HG03342 (cell line): ENCODE measurements around the gene SLC1A4.
"Not testable (repeated sequence)": the region's sequence is repeated elsewhere in the genome, so short reads cannot be mapped to it uniquely, and the experiment has no call there.

Source experiments
- ATAC-seq: cut with Tn5 transposase; IDR thresholded peaks from one replicate; pipeline ENCODE4 v1.9.1; 2021; ENCODE audit warnings: mild to moderate bottlenecking, moderate library complexity; ENCODE audit not compliant: unreplicated experiment

Gene SLC1A4

GRCh38 chr2:64989982-64990614 lies 899 bp downstream of the SLC1A4 start:
- ATAC-seq, result no peak

- no peak for ATAC-seq
Measured at GRCh38 chr2:64990876-64991275, 1.7 kb downstream of the SLC1A4 start.

- ATAC-seq, result no peak
Measured at GRCh38 chr2:64992218-64992617, 3.0 kb downstream of the SLC1A4 start.

- ATAC-seq, result no peak
Measured at GRCh38 chr2:64992990-64993389, 3.8 kb downstream of the SLC1A4 start.

- no peak for ATAC-seq
Measured at GRCh38 chr2:64995041-64995440, 5.8 kb downstream of the SLC1A4 start.

GRCh38 chr2:64996871-64997307 lies 7.7 kb downstream of the SLC1A4 start:
- ATAC-seq, result no peak

- no peak for ATAC-seq
Measured at GRCh38 chr2:64998658-64999061, 9.5 kb downstream of the SLC1A4 start.

- no peak for ATAC-seq
Measured at GRCh38 chr2:64999754-65000153, 10.6 kb downstream of the SLC1A4 start.

- no peak for ATAC-seq
Measured at GRCh38 chr2:65000644-65001043, 11.4 kb downstream of the SLC1A4 start.

GRCh38 chr2:65003037-65003436 lies 13.8 kb downstream of the SLC1A4 start:
- no peak for ATAC-seq

GRCh38 chr2:65004232-65004631 lies 15.0 kb downstream of the SLC1A4 start:
- ATAC-seq, result not testable (repeated sequence)

- no peak for ATAC-seq
Measured at GRCh38 chr2:65013776-65014175, 24.6 kb downstream of the SLC1A4 start.

GRCh38 chr2:65015731-65016130 lies 26.5 kb downstream of the SLC1A4 start:
- ATAC-seq, result no peak

- no peak for ATAC-seq
Measured at GRCh38 chr2:65016789-65017188, 27.6 kb downstream of the SLC1A4 start.

- no peak for ATAC-seq
Measured at GRCh38 chr2:65017335-65017734, 28.1 kb downstream of the SLC1A4 start.

- no peak for ATAC-seq
Measured at GRCh38 chr2:65018141-65018582, 29.0 kb downstream of the SLC1A4 start.

- ATAC-seq, result no peak
Measured at GRCh38 chr2:65019010-65019409, 29.8 kb downstream of the SLC1A4 start.

- no peak for ATAC-seq
Measured at GRCh38 chr2:65019675-65020195, 30.5 kb downstream of the SLC1A4 start.

- ATAC-seq, result not testable (repeated sequence)
Measured at GRCh38 chr2:65020251-65020650, 31.1 kb downstream of the SLC1A4 start.

GRCh38 chr2:65020943-65021528 lies 31.8 kb downstream of the SLC1A4 start:
- no peak for ATAC-seq

GRCh38 chr2:65021709-65022108 lies 32.5 kb downstream of the SLC1A4 start:
- no peak for ATAC-seq

- ATAC-seq, result no peak
Measured at GRCh38 chr2:65022189-65022588, 33.0 kb downstream of the SLC1A4 start.
